HEK293T (cell line): ENCODE measurements around the gene ARL6IP6.

Experiments
- ARNT ChIP-seq: fragments of 450-650 bp; IDR thresholded peaks from 2 replicates; pipeline ENCODE4 v1.6.1; 2017; ENCODE audit warnings: mild to moderate bottlenecking
- BHLHE40 ChIP-seq: fragments of 450-650 bp; IDR thresholded peaks from 2 replicates; pipeline ENCODE4 v1.6.1; 2016; ENCODE audit warnings: mild to moderate bottlenecking, moderate library complexity, borderline replicate concordance
- ELF4 ChIP-seq: fragments of 450-650 bp; IDR thresholded peaks from 2 replicates; pipeline ENCODE4 v1.6.1; 2017; ENCODE audit warnings: antibody characterized with exemption
- FOXM1 ChIP-seq: fragments of 450-650 bp; IDR thresholded peaks from 2 replicates; pipeline ENCODE4 v1.6.1; 2017; ENCODE audit warnings: mild to moderate bottlenecking, borderline replicate concordance
- L3MBTL2 ChIP-seq: fragments of 450-650 bp; conservative IDR thresholded peaks from 2 replicates; pipeline ENCODE4 v1.6.1; 2016; ENCODE audit warnings: mild to moderate bottlenecking
- LEF1 ChIP-seq: fragments of 450-650 bp; IDR thresholded peaks from 2 replicates; pipeline ENCODE4 v1.6.1; 2017; ENCODE audit warnings: mild to moderate bottlenecking, borderline replicate concordance
- NFRKB ChIP-seq: fragments of 450-650 bp; IDR thresholded peaks from 2 replicates; pipeline ENCODE4 v1.6.1; 2016; ENCODE audit warnings: mild to moderate bottlenecking, moderate library complexity
- PKNOX1 ChIP-seq: fragments of 450-650 bp; IDR thresholded peaks from 2 replicates; pipeline ENCODE4 v1.6.1; 2016
- SP1 ChIP-seq: fragments of 450-650 bp; IDR thresholded peaks from 2 replicates; pipeline ENCODE4 v1.6.1; 2017
- SUZ12 ChIP-seq: fragments of 450-650 bp; IDR thresholded peaks from 2 replicates; pipeline ENCODE4 v1.6.1; 2016; ENCODE audit warnings: mild to moderate bottlenecking
- TARDBP ChIP-seq: fragments of 450-650 bp; IDR thresholded peaks from 2 replicates; pipeline ENCODE4 v1.6.1; 2016

DNA sequence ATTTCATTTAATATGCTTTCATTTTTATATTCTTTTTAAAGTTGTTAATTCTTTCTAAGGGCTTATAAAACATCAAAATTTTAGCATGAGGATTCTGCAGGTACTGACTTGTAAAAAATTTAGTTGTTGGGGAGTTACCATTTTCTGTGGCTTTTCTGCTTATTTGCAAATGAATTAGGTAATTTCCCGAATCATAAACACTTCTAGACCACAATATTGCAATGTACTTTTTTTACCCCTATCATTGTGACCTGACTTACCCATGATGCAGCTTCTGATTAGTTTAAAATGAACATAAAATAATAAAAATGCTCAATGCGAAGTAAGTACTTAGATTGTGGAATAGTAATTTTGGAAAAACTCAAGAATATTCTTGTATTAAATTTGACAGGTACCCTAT, 11.4 kb downstream of the ARL6IP6 start:
- TF ChIP-seq FOXM1 (no peak), PKNOX1 (no peak), SP1 (no peak), L3MBTL2 (no peak), ARNT (no peak), SUZ12 (no peak), TARDBP (no peak), ELF4 (no peak), NFRKB (no peak), BHLHE40 (no peak), LEF1 (no peak)
